ENCODE results near the gene MEGF9. TPM values are rescaled to one million over a fixed set of nuclear protein-coding genes. Genes with fewer than 3 reads are reported as not detected.

Gene MEGF9
- total and polyA plus RNA-seq, 2 experiments from 2014 or later: 10.3 to 27.4 TPM

DNA sequence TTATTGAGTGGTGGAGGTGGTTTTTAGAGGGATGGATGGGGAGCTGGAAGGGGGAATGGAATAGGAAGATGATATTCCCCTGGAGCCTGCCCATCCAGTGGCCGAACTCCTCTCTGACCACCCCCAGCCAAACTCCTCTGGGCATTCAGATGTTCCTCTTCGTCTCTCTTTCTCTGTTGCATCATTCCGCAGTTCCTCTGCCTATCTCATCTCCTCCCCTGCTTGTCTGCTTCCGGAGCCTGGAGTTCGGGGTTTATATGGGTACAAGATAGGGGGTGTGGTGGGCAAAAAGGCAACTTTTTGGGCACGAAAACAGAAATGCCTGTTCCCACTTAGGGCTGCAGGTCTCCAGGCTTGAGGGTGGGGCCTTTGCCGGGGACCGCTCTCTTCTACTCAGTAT is 122.1 kb downstream of the MEGF9 start:
- Histone ChIP-seq H3K79me2 (no peaks in the 10 kb centered on the region), H3K9me2 (replicated peaks; ENCODE audit: insufficient read depth) (no peaks in the 10 kb centered on the region), H3K36me3 (replicated peaks; ENCODE audit: insufficient read depth, low read depth) (no peaks in the 10 kb centered on the region), H3K4me3 (no peak overlapping the region), H3K4me1 (ENCODE audit: insufficient read depth) (no peaks in the 10 kb centered on the region), H3K27ac (no peak overlapping the region), H2AFZ (no peak overlapping the region), H3K9me3 (ENCODE audit: low read depth) (no peaks in the 10 kb centered on the region), H3K4me2 (no peak overlapping the region), H4K20me1 (ENCODE audit: insufficient read depth, poor library complexity, severe bottlenecking) (no peaks in the 10 kb centered on the region), H3K27me3 (no peaks in the 10 kb centered on the region)
- TF ChIP-seq, protein P1, sequence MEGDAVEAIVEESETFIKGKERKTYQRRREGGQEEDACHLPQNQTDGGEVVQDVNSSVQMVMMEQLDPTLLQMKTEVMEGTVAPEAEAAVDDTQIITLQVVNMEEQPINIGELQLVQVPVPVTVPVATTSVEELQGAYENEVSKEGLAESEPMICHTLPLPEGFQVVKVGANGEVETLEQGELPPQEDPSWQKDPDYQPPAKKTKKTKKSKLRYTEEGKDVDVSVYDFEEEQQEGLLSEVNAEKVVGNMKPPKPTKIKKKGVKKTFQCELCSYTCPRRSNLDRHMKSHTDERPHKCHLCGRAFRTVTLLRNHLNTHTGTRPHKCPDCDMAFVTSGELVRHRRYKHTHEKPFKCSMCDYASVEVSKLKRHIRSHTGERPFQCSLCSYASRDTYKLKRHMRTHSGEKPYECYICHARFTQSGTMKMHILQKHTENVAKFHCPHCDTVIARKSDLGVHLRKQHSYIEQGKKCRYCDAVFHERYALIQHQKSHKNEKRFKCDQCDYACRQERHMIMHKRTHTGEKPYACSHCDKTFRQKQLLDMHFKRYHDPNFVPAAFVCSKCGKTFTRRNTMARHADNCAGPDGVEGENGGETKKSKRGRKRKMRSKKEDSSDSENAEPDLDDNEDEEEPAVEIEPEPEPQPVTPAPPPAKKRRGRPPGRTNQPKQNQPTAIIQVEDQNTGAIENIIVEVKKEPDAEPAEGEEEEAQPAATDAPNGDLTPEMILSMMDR (IDR thresholded peaks at IDR 0.05; ENCODE audit: poor library complexity): no peak
- TF ChIP-seq EZH2 (IDR thresholded peaks at IDR 0.05; ENCODE audit: borderline replicate concordance) (no peak), EZH2phosphoT487 (IDR thresholded peaks at IDR 0.05; ENCODE audit: low read depth, severe bottlenecking, unreplicated experiment) (no peak)
- no peak for DNase-seq (ENCODE audit: low spot score)
- WGBS (ENCODE audit: low lambda C conversion rate, missing lambda C conversion rate): 94% methylated on average over 8 of the region's 8 CpGs

DNA sequence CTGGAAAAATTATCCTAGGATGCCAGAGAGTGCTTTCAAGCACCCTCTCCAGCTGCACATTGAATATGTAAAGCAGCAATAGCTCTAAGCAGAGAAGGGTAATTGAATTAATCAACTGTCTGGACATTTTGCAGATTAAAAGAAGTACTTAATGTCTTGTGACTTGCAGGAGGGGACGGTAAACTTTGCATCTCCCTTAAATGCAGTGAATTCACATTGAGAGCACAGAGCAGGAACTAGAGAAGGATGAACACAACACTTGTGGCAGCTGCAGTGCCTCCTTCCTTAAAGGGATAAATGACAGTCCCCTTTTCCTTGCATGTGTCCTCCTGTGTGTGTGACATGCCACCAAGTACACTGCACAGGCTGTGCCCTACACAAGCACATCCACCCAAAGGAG is 126.9 kb downstream of the MEGF9 start:
- TF ChIP-seq EZH2phosphoT487 (IDR thresholded peaks at IDR 0.05; ENCODE audit: low read depth, severe bottlenecking, unreplicated experiment): no peak
- TF ChIP-seq, protein P1 (IDR thresholded peaks at IDR 0.05; ENCODE audit: poor library complexity): no peak
- TF ChIP-seq EZH2 (IDR thresholded peaks at IDR 0.05; ENCODE audit: borderline replicate concordance): no peak

DNA sequence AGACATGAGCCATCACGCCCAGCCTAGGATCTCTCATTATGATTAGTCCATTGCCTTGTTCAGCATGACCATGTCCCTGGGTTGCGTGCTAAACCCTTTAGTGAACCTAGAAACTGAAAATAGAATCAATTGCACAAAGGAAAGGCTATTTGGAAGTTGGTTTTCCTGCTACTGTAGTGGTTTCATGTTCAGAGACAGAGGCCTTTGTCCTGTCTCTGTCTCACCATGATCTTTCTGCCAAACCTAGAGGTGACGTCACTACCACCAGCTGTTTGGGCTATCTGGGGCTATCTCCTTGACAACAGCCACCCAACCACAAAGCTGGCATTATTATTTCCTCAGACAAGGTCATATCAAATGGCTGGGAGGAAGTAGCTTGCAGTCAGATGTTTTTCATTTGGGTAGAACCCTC is 130.3 kb downstream of the MEGF9 start:
- Histone ChIP-seq H3K79me2 (peaks cover 8% of the 10 kb centered on the region), H3K4me2 (no peak overlapping the region), H3K36me3 (replicated peaks; ENCODE audit: insufficient read depth, low read depth) (no peaks in the 10 kb centered on the region), H4K20me1 (ENCODE audit: insufficient read depth, poor library complexity, severe bottlenecking) (no peaks in the 10 kb centered on the region), H3K9me2 (replicated peaks; ENCODE audit: insufficient read depth) (no peaks in the 10 kb centered on the region), H2AFZ (no peak overlapping the region), H3K9me3 (ENCODE audit: low read depth) (no peaks in the 10 kb centered on the region), H3K4me1 (ENCODE audit: insufficient read depth) (peaks cover 4% of the 10 kb centered on the region), H3K27ac (no peak overlapping the region), H3K27me3 (no peaks in the 10 kb centered on the region), H3K4me3 (no peak overlapping the region)
- 74% methylated on average over 3 of the region's 3 CpGs for WGBS (ENCODE audit: low lambda C conversion rate, missing lambda C conversion rate)
- TF ChIP-seq EZH2phosphoT487 (IDR thresholded peaks at IDR 0.05; ENCODE audit: low read depth, severe bottlenecking, unreplicated experiment): no peak
- TF ChIP-seq EZH2 (IDR thresholded peaks at IDR 0.05; ENCODE audit: borderline replicate concordance): no peak
- TF ChIP-seq, protein P1 (IDR thresholded peaks at IDR 0.05; ENCODE audit: poor library complexity): no peak
- peak; percentile 14 for DNase-seq (ENCODE audit: low spot score)

More for the DNA sequence above, 126.9 kb downstream of the MEGF9 start:
- WGBS (ENCODE audit: low lambda C conversion rate, missing lambda C conversion rate): 73% methylated on average over 1 of the region's 1 CpG
- no peak overlapping the region for H2AFZ ChIP-seq
- H3K36me3 ChIP-seq (replicated peaks; ENCODE audit: insufficient read depth, low read depth): no peaks in the 10 kb centered on the region
- DNase-seq (ENCODE audit: low spot score): no peak
- no peaks in the 10 kb centered on the region for H3K9me3 ChIP-seq (ENCODE audit: low read depth)
- no peaks in the 10 kb centered on the region for H3K79me2 ChIP-seq
- no peaks in the 10 kb centered on the region for H3K9me2 ChIP-seq (replicated peaks; ENCODE audit: insufficient read depth)
- no peak overlapping the region for H3K4me2 ChIP-seq
- no peak overlapping the region for H3K27ac ChIP-seq
- no peaks in the 10 kb centered on the region for H3K4me1 ChIP-seq (ENCODE audit: insufficient read depth)
- no peaks in the 10 kb centered on the region for H3K27me3 ChIP-seq
- H4K20me1 ChIP-seq (ENCODE audit: insufficient read depth, poor library complexity, severe bottlenecking): no peaks in the 10 kb centered on the region
- no peak overlapping the region for H3K4me3 ChIP-seq
